ENCODE data around the gene RIOK1. TPM values are rescaled to one million over a fixed set of nuclear protein-coding genes. Genes with fewer than 3 reads are reported as not detected.

The RIOK1 gene
- total and polyA plus RNA-seq, 9 of the 15 experiments (the other 6 are each of a cell fraction or from before 2014, with no cell fraction given) = 24.9 to 101 (median 52.2) TPM

- TF ChIP-seq RERE (CRISPR knock-in tag; IDR thresholded peaks at IDR 0.05; ENCODE audit: borderline replicate concordance) (no peak), SMAD1 (IDR thresholded peaks at IDR 0.05; ENCODE audit: low read depth, low read length, partially characterized antibody) (no peak), YY1 (IDR thresholded peaks at IDR 0.05; ENCODE audit: borderline replicate concordance in 1 of 3, control insufficient read depth in 1 of 3, extremely low read depth in 1 of 3, insufficient read depth in 3 of 3, insufficient read length in 1 of 3, insufficient replicate concordance in 2 of 3, low read depth in 1 of 3, low read length in 2 of 3) (no peak), CREB1 (IDR thresholded peaks at IDR 0.05) (no peak), CREB1 (CRISPR knock-in tag; IDR thresholded peaks at IDR 0.05) (peak; percentile 49; the same call in 1 of the 2 replicates), TGIF2 (CRISPR knock-in tag; IDR thresholded peaks at IDR 0.05) (no peak; the same call in 1 of the 2 replicates), ZNF589 (CRISPR knock-in tag; IDR thresholded peaks at IDR 0.05; ENCODE audit: low read depth) (no peak), ZNF224 (CRISPR knock-in tag; IDR thresholded peaks at IDR 0.05) (no peak), MGA (IDR thresholded peaks at IDR 0.05) (no peak), HMG20B (CRISPR knock-in tag; IDR thresholded peaks at IDR 0.05) (no peak)
Observed at GRCh38 chr6:7390226-7390878, 744 bp downstream of the RIOK1 start (continued).

All from K562 (cell line).